Bronchial epithelial cell (primary cell): Measurements from ENCODE around the gene DEDD. TPM values are rescaled to one million over a fixed set of nuclear protein-coding genes. Genes with fewer than 3 reads are reported as not detected.

Source experiments
- DNase-seq: peaks from one replicate; pipeline ENCODE4 v3.0.0-alpha.2; 2010; ENCODE audit warnings: low read depth
- FAIRE-seq: peaks from 2 replicates; lab custom pipeline; 2011; peaks lifted over from hg19 to GRCh38; lab: Jason Lieb, UNC
- H3K27me3 ChIP-seq: 2 replicates; pipeline ENCODE4 v1.5.1; 2011; ENCODE audit warnings: low read length; ENCODE audit not compliant: control insufficient read depth, insufficient read depth
- H3K36me3 ChIP-seq: 2 replicates; pipeline ENCODE4 v1.5.1; 2011; ENCODE audit warnings: low read length; ENCODE audit not compliant: control insufficient read depth, insufficient read depth
- H3K4me3 ChIP-seq: 2 replicates; pipeline ENCODE4 v1.5.1; 2011; ENCODE audit warnings: mild to moderate bottlenecking, low read depth, low read length, control low read depth
- total RNA-seq: library from RNA; depleted of rRNA; stranded (reverse); fragments of >200 nt; gene quantifications from 2 replicates; pipeline ENCODE4 v1.2.1, GENCODE V29; 2014
- TF ChIP-seq, protein P1 (sequence below): IDR thresholded peaks from 2 replicates; pipeline ENCODE4 v1.5.1; 2011; ENCODE audit warnings: mild to moderate bottlenecking, moderate library complexity, low read length, control low read depth, inconsistent platforms; ENCODE audit not compliant: insufficient read depth, severe bottlenecking

DEDD gene
- total RNA-seq, 1 donor from 2014 or later, result 26.9 TPM

DNA sequence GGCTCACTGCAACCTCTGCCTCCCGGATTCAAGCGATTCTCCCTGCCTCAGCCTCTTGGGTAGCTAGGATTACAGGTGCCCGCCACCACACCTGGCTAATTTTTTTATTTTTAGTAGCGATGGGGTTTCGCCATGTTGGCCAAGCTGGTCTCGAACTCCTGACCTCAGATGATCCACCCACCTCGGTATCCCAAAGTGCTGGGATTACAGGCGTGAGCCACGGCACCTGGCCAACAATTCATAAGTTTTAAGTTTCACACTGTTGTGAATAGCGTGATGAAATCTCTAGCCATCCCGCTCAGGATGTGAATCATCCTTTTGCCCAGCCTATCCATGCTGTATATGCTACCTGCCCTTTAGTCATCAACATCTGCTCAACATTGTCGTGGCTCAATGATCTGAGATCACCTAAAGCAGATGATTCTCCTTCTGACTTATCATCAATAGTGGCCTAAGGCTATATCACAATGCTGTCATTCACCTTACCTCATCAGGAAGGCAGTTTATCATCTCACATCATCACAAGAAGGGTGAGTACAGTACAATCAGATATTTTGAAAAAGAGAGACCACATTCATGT, 17.2 kb downstream of the DEDD start:
- TF ChIP-seq, protein P1, sequence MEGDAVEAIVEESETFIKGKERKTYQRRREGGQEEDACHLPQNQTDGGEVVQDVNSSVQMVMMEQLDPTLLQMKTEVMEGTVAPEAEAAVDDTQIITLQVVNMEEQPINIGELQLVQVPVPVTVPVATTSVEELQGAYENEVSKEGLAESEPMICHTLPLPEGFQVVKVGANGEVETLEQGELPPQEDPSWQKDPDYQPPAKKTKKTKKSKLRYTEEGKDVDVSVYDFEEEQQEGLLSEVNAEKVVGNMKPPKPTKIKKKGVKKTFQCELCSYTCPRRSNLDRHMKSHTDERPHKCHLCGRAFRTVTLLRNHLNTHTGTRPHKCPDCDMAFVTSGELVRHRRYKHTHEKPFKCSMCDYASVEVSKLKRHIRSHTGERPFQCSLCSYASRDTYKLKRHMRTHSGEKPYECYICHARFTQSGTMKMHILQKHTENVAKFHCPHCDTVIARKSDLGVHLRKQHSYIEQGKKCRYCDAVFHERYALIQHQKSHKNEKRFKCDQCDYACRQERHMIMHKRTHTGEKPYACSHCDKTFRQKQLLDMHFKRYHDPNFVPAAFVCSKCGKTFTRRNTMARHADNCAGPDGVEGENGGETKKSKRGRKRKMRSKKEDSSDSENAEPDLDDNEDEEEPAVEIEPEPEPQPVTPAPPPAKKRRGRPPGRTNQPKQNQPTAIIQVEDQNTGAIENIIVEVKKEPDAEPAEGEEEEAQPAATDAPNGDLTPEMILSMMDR, result no peak
- Histone ChIP-seq H3K27me3 (no peaks in the 10 kb centered on the region), H3K4me3 (no peak overlapping the region), H3K36me3 (peaks cover 1% of the 10 kb centered on the region)
- DNase-seq (peak; percentile 100), FAIRE-seq (peak; percentile 95)

DNA sequence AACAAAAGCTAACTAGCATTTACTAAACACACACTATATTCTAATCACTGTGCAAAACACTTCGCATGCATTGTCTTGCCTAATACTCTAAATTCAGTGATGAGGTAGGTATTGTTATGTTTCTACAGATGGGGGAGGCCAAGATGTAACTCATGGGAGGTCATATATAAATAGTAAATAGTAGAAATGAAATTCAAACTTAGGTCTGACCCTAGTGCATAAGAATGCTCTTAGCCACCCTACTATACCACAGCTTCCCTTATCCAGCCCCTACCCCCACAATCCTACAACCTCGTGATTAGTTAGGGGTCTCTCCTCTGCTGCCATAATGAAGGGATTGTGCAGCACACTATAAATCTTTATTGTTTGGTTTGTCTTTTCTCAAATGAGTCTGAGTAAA, 17.9 kb downstream of the DEDD start:
- no peaks in the 10 kb centered on the region for H3K27me3 ChIP-seq
- no peak for FAIRE-seq

GRCh38 chr1:161113915-161114314, 18.6 kb downstream of the DEDD start:
- no peak overlapping the region for H3K4me3 ChIP-seq
- TF ChIP-seq, protein P1, result no peak
- H3K36me3 ChIP-seq, result peaks cover 3% of the 10 kb centered on the region
- no peaks in the 10 kb centered on the region for H3K27me3 ChIP-seq
- DNase-seq (no peak), FAIRE-seq (no peak)

More for the DNA sequence above, 17.9 kb downstream of the DEDD start:
- no peak for DNase-seq
- TF ChIP-seq, protein P1, result no peak
- Histone ChIP-seq H3K36me3 (peaks cover 3% of the 10 kb centered on the region), H3K4me3 (no peak overlapping the region)

DNA sequence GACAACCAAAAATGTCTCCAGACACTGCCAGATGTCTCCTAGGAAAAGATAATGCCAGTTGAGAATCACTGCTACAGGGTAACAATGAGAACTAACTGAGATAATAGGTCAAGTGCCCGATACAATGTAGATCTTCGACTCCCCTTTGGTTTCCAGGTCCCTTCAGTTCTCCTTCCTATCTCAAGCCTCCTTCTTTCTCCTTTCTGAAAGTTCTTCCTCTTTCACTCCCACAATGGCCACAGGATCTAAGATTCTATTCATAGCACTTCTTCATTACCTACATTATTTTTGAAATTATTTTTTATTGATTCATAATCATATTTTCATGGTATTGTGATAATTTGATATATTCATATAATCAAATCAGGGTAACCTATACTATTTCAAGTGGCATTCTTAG, 20.9 kb downstream of the DEDD start:
- no peak overlapping the region for H3K4me3 ChIP-seq
- no peak for FAIRE-seq
- H3K27me3 ChIP-seq, result no peaks in the 10 kb centered on the region
- DNase-seq, result no peak
- H3K36me3 ChIP-seq, result peaks cover 3% of the 10 kb centered on the region
- TF ChIP-seq, protein P1, result no peak

GRCh38 chr1:161111117-161111516, 21.4 kb downstream of the DEDD start:
- Histone ChIP-seq H3K27me3 (no peaks in the 10 kb centered on the region), H3K36me3 (peaks cover 3% of the 10 kb centered on the region), H3K4me3 (no peak overlapping the region)
- FAIRE-seq (no peak), DNase-seq (no peak)
- TF ChIP-seq, protein P1, result no peak

- no peak for FAIRE-seq
- Histone ChIP-seq H3K27me3 (no peaks in the 10 kb centered on the region), H3K4me3 (no peak overlapping the region), H3K36me3 (peaks cover 7% of the 10 kb centered on the region)
- TF ChIP-seq, protein P1, result no peak
- peak; percentile 33 for DNase-seq
Measured at GRCh38 chr1:161106431-161106830, 26.0 kb downstream of the DEDD start.
